ENCODE data around the gene FGD4.

Gene FGD4

DNA sequence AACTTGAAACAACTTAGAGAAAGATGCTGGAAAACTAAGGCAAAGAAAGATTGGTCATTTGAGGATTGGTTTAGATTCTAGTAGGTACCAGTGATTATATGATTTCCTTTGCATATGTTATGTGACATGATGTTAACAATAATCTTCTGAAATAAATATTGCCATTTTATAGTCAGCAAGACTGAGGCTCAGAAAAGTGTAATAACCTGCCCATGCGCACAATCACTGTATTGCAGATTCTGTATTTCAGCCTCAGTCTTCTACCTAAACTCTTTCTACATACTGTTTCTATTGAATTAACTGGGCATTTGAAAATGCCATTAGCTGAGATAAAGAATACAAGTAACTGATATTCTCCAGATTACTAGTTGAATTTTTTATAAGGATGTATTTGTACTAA, 61.3 kb downstream of the FGD4 start:
- DNase-seq = no peak

GRCh38 chr12:32462908-32463307, 63.5 kb downstream of the FGD4 start:
- DNase-seq = no peak

GRCh38 chr12:32466187-32466586, 66.8 kb downstream of the FGD4 start:
- no peak for DNase-seq

GRCh38 chr12:32466986-32467711, 67.8 kb downstream of the FGD4 start:
- DNase-seq = no peak

GRCh38 chr12:32467959-32468863, 68.9 kb downstream of the FGD4 start:
- DNase-seq = no peak

- DNase-seq = no peak
Observed at GRCh38 chr12:32470936-32471470, 71.6 kb downstream of the FGD4 start.

DNA sequence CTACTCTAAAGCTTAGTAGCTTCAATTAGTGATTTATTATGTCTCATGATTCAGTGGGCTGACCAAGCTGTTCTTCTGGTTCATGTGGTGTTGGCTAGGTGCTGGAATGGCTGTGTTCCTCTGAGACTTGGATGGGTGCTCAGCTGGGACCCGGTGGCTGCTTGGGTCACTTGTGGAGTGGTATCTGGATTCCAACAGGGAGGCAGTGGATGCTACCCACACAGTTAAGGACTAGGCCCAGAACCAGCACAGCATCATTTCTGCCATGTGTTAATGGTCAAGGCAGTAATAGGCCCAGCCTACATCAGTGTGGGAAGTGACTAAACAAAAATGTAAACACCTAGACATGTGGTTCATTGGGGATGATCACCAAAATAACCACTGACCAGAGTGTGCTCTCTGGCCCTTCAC, 72.2 kb downstream of the FGD4 start:
- no peak for DNase-seq

GRCh38 chr12:32475724-32476123, 76.4 kb downstream of the FGD4 start:
- DNase-seq = no peak

- no peak for DNase-seq
Observed at GRCh38 chr12:32476446-32476845, 77.1 kb downstream of the FGD4 start.

DNA sequence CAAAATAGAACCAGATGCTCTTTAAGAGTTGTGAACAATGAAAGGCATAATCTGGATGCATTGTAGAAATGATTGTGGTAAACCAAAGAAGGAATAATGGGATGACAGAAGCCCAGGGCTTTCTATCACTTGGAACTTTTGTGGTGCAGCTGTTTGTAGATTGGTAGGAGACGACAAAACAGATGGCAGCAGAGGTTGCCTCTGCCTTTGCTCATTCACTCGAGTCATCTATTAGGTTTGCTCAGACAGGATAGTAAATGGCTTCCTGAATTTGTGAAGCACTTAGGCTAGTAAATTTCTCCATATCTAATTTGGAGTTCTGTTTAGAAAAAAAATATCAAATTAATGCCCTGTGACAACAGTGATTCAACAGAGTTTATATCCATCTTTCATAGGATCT, 78.4 kb downstream of the FGD4 start:
- no peak for DNase-seq

- no peak for DNase-seq
Observed at GRCh38 chr12:32478166-32478565, 78.8 kb downstream of the FGD4 start.

GRCh38 chr12:32478858-32479725, 79.7 kb downstream of the FGD4 start:
- DNase-seq = no peak

- DNase-seq = no peak
Observed at GRCh38 chr12:32482226-32482625, 82.9 kb downstream of the FGD4 start.

GRCh38 chr12:32483499-32483898, 84.1 kb downstream of the FGD4 start:
- peak; percentile 40 for DNase-seq

DNA sequence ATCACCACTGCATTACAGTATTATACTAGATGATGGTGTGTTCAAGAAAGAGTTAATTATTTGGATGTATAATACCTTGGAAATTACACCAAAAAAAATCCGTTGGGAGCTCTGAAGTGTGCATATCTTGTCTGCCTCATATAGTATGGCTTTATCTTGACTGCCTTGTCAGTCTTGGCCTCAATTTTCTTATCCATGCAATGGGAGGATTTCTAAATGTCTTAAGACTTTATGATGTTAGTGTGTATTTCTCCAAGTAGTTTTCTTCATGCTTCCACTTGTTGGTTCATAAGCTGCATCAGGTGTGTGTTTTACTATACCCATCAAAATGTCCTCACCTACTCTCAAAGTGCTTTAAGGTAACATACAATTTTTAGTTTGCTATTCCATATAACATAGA, 84.6 kb downstream of the FGD4 start:
- no peak for DNase-seq

GRCh38 chr12:32486158-32486557, 86.8 kb downstream of the FGD4 start:
- DNase-seq = no peak

DNA sequence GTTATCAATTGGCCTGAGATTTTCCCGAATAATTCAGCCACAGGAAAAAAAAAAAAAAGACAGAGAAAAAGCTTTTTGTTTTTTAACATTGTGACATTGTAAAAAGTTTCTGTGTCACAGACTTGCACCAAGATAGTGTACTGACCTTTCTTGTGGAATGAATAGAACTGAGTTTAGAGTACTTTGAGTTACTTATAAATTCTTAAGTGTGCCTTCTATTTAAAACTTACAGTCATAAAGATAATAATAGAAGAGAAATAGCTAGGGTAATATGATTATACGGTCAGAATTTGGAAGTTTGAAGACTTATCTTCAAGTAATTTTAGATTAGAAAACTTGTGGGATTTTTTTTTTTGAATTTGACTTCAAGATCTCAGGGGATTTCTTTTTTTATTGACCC, 88.8 kb downstream of the FGD4 start:
- no peak for DNase-seq

GRCh38 chr12:32489070-32489469, 89.7 kb downstream of the FGD4 start:
- DNase-seq = no peak

DNA sequence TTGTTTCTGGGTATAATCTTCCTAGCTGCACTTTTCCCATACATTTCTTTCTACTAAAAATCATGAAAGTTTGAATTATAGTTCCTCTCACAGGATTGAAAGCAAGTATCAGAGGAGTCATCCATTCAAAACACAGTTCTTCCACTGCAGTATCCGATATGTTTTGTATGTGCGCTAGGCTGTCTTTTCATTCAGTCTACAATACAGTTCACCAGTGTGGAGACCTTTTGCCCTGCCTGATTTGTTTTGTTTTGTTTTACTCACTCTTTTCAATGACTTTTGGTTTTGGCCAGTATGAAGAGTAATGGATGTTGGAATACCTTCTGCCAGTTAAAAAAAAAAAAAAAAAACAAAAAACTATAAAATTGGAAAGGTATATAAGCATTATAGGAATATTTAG, 91.4 kb downstream of the FGD4 start:
- no peak for DNase-seq

GRCh38 chr12:32493282-32493681, 93.9 kb downstream of the FGD4 start:
- DNase-seq = no peak

DNA sequence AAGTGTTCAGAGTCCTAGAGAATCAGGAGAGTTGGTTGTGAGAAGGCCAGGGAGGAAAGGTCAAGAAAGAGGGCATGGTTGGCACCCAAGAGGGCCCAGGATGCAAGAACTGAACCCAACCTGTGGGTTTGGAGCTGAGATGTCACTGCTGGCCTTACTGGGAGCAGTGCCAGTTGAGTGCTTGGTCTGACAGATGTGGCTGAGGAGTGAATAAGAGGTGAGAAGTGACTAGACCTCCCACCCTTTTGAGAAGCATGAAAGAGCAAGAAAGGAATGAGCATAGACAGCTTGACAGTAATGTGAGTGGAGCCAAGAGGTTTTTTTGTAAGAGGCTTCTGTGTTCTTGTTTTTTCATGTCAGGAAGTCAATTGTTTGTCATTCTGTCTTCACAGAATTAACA, 95.3 kb downstream of the FGD4 start:
- DNase-seq = no peak

GRCh38 chr12:32496946-32497345, 97.6 kb downstream of the FGD4 start:
- no peak for DNase-seq

DNA sequence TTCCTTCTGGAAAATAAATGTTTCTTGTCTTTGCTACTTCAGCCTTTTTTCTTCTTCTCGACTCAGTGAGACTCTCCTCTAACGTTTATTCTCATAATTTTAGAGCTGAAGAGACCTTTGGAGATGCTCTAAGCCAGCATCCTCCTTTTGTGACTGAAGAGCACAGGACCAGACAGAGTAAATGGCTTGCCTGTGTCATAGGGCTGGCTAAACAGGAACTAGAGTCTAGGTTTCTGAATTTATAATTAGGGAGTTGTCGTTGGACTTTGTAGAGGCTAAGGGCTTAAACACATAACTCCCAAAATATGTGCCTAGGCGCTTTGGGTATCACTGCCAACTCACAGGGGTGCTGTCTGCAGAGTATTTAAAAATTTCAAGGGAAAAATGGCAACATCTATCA, 98.5 kb downstream of the FGD4 start:
- DNase-seq = no peak
